Thoracic aorta endothelial cell (primary cell): Measurements from ENCODE around the gene HSPA12A. TPM values are rescaled to one million over a fixed set of nuclear protein-coding genes. Genes with fewer than 3 reads are reported as not detected.

Source experiments
- total RNA-seq: library from RNA; depleted of rRNA; stranded (reverse); fragments of >200 nt; gene quantifications from 2 replicates; pipeline ENCODE4 v1.2.3, GENCODE V29; 2012

The HSPA12A gene, protein sequence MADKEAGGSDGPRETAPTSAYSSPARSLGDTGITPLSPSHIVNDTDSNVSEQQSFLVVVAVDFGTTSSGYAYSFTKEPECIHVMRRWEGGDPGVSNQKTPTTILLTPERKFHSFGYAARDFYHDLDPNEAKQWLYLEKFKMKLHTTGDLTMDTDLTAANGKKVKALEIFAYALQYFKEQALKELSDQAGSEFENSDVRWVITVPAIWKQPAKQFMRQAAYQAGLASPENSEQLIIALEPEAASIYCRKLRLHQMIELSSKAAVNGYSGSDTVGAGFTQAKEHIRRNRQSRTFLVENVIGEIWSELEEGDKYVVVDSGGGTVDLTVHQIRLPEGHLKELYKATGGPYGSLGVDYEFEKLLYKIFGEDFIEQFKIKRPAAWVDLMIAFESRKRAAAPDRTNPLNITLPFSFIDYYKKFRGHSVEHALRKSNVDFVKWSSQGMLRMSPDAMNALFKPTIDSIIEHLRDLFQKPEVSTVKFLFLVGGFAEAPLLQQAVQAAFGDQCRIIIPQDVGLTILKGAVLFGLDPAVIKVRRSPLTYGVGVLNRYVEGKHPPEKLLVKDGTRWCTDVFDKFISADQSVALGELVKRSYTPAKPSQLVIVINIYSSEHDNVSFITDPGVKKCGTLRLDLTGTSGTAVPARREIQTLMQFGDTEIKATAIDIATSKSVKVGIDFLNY
- total RNA-seq: 0.27 and 0.50 TPM in 2 replicates

DNA sequence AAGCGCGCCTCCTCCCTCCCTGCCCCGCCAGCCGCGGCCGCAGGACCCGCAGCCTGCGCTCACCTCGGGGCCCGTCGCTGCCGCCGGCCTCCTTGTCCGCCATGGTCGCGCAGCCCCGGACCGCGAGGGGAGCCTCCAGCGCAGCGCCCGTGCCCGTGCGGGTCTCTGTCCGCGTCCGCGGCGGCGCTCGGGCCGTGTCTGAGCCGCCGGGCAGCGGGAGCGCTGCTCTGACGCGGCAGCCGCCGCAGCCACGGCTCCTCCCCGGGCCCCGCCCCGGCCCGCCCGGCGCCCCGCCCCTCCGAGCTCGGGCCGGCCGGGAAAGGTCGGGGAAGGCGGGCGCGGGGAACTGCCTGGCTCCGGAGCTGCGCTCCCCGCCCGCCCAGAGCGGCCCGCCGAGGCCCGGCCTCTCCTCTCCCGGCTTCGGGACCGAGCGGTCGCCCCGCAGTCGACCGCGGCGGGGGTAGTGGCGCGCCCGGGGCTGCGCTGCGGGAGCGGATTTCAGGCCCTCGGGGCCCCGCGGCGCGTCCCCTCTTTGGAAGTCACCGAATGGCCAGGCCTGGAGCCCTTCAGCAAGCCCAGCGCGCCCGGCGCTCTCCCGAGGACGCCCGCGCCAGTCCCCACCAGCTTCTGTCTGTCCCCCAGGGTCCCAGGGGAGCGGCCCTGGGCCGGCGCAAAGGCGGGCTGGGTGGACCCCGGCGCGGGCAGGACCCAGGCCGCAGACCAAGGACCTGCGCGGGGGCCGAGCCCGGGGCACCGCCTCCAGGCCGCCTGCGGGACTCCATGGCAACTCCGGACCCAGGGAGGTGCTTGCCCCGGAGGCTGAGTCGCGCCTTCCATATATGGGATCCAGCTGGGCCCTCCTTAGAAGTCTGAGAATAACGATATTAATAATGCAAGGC is at the start of gene HSPA12A:
Gene HSPA12A (minus strand): TSS at position 200 of the 899 bp plus-strand sequence. CDS start 97 bp downstream, at position 103.

Other genes starting within 250 kb of the HSPA12A start
- gene PNLIP, start 196.6 kb downstream of the HSPA12A start, total RNA-seq: not detected in 2 replicates
- not detected in 2 replicates for gene PNLIPRP1, start 151.6 kb downstream of the HSPA12A start, total RNA-seq
- gene PNLIPRP2, start 121.6 kb downstream of the HSPA12A start, total RNA-seq: not detected in 2 replicates
- 0.07 and 0.13 TPM in 2 replicates for gene ENO4, start 106.9 kb upstream of the HSPA12A start, total RNA-seq